GM21786 (cell line): ENCODE measurements around the gene SLC9A9.

Experiments
- ATAC-seq: cut with Tn5 transposase; IDR thresholded peaks from one replicate; pipeline ENCODE4 v1.9.1; 2021; ENCODE audit not compliant: unreplicated experiment

Gene SLC9A9

DNA sequence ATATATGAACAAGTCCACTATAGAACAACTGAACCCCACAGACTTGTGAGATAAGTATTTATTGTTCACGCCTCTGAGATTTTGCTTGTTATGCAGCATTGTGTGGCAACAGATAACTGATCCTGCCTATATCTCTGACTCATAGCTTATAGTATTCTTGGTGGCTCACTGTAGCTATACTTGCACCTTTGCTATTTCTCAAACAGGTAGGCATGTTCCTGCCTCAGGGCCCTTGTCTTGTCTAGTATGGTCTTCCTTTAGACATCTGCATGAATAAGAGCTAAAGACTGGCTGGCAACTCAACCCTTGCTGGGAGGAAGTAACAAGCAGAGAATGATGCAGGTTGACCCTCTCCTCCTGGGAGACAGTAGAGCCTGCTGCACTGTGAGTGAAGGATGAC is 472.6 kb downstream of the SLC9A9 start:
- no peak for ATAC-seq

DNA sequence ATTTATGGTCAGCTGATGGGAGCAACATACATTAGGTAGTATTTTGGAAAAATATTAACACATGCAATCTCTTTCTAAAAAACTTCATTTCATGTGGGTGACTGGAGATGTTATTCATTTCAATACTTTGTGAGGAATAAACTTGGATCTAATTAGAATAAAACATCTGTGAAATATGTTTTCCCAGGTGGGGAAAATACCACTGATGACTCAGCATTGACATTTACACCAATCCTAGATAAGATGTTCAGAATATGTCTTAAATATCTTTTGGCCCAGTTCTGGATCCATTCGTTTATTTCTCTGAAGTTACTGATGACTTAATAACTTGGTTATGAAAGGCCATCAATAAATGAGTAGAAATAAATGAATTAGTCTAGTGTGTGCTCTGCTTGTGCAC is 481.1 kb downstream of the SLC9A9 start:
- no peak for ATAC-seq

DNA sequence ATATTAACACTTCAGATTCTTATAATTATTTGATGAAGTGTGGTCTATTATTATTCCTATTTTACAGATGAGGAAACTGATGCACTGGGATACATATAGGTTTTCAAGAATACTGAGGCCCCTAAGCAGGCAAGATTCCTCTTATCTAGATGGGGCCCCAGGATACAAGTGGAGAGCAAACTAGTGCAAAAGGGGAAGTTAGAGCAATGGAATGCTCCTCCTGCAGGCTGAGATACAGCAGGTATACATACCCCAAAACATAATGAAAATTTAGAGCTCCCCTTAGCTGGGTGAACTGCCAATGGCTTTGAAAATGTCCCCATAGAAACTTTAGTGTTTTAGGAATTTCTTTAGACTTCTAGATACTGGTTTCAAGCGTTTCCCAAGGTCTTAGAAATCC is 481.6 kb downstream of the SLC9A9 start:
- no peak for ATAC-seq

DNA sequence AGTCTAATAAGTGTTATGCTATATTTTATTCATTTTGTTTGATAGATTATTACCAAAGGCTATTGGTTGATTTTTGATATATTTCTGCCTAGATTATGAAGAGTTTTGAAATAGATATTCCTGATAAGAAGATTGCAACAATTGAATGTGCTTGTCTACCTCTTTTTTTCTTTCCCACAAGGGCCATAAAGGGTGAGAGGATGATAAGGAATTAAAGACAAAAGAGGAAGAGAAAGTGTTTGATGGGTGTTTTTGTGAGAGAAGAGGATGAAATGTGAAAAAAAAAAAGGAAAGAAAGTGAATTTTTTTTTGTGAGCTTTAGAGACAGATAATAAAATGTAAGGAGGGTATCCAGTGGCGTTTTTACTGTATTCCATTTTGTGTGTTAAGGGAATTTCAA is 484.3 kb downstream of the SLC9A9 start:
- no peak for ATAC-seq

DNA sequence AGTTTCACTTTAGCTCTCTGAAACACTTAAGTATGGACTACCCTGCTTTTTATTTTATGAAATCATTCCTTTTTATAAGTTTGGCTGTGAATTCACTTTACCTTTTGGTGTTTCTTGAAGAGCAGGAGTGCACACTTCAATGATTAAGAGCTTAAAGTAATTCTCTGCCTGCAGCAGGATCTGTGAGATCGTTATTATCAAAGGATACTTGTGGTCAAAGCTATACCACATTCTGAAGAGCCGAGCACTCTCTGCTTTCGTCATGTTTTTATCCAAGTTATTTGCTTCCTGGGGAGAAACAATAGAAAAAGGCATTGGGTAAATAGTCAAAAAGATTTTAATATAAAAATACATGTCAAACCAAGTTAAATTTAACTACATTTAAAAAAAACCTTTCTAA is 485.0 kb downstream of the SLC9A9 start:
- no peak for ATAC-seq

DNA sequence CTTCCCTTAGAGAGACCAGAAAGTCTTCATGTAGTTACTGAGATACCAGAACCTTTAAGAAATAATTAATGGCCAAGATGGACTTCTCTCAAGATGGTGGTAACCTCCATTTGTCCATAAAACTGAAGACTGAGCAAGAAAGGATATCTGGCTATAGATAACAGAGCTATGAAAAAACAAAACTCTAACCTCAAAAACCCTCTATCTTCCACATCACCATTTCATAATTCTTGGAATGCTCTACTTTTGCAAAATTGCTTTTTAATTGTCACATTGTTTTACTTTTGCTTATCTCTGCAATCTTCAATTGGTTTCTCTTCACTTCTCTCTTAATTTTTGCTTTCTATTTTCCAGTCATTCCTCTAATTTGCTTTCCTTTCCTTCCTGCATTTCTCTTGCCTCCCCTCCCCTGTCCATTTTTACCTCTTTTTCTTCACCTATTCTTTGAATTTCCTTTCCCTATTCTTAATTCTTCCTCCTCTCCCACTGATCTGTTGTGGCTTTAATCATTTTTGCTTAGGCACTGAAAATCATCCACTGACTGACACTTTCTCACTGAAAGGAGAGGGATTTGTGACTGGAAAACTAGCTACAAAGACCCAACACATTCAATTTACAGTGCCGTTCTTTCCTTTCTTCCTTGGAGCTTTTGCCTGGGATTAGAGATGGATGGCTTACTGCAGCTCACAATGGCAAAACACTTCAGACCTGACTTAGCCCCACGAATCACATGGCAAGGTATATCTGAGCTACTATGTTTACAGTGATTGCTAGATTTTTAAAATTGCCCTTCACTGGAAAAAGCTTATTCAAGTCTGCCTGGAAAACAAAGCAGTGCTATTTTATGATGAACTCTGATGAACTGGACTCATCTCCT is 485.9 kb downstream of the SLC9A9 start:
- no peak for ATAC-seq

DNA sequence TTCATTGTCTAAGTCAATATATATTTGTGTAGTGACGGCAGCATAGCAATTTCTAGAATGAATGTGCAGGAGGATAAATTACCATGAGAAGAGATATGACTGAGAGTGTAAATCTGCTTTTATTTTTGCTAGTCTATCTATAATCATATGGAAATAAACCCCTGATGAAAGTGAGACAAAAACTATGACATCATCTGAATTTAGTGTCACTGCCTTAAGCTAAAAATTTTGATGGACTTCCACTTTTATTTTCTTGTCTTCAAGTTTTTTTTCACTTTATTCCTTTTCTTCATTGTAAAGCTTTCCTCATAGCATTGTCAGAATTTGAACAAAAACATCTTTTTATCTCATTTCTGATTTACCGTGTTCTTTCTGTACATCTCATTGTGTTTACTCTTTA is 486.7 kb downstream of the SLC9A9 start:
- no peak for ATAC-seq

DNA sequence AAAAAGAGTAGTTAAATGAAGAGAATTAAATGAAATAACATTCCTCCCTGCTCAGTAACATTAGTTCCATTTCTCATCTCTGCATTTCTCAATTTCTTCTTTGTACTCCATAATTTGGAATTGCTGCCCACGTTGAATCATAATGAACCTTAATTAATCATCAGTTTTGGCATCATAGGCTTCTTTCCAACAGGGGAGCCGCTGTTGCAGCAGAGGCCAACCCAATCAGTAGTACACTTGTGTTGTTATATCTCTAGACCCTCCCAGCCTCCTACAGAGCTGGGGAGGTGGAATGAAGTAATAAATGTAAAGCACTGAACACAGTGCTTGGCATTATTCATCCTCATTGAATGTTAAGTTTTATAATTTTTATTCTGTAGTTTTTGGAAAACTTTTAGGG is 488.0 kb downstream of the SLC9A9 start:
- no peak for ATAC-seq

DNA sequence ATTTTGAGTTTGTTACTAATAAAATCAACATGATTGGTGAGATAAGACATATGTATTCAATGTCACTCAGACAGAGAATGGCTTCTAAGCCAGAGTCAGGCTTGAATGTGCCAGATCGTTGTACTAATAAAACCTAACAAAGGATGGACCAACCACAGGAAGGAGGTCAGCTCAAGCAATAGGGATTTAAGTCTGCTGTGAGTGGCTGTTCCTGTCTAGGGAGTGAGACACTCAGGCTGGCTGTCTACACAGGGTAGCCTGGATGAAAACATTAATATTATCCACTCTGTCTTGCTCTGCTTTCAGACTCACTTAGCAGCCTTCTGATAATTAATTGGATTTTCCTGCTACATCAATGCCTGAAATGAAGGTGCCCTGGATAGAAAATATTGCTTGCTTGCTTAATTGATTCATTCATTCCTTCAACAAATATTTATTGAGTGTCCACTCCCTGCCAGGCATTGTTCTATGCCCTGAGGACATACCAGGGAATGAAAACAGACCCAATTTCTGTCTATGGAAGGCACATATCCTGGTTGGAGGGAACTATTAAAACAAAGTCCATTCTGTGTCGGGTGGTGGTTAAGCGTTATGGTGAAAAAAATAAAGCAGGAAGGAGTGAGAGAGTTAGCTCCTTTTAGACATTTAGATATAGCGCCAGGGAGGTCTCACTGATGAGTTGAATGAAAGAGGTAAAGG is 489.3 kb downstream of the SLC9A9 start:
- ATAC-seq = no peak

DNA sequence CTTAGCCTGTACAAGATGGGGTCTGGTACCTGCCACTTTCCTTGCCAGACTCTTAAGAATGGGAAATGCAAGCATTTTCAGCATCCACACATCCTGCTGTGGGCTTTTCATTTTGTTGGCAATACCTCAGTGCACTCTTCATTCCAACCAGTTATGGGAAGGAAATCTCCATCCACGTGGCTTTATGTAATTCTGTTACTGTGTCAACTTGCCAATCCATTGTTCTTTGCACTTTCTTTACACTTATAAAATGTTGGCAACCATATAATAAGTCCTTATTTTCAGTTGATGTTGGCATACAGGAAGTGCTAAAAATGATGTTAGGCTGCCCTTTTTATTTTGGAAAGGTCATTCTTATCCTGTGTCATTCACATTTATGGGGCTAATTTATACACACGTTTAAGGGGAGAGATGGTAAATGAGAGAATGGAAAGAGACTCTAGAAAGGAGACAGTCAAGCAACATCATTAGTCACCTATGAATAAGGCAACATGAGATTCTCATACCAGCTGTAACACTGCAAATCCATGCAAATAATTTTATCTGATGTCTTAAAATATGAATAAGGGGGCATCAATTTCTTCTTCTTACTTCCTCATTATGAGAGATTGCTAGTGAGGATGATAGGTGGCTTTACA is 490.0 kb downstream of the SLC9A9 start:
- no peak for ATAC-seq

DNA sequence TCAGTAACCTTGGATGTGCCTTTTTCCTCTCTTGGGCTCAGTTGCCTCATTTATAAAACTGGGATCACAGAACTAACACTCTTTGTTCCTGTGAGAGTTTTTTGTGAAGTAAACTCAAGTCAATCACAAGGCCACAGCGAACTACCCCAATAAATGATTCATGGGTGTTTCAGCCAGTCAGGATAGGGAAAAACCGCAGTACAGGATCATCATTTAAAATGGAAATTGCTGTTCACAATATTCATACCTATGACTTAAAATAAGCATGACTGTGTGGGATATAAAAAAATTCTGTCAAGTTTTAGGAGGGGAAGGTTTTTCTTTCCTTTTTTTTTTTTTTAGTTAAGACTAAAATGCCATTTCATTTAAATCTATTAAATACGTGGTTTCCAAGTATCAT is 490.6 kb downstream of the SLC9A9 start:
- no peak for ATAC-seq

DNA sequence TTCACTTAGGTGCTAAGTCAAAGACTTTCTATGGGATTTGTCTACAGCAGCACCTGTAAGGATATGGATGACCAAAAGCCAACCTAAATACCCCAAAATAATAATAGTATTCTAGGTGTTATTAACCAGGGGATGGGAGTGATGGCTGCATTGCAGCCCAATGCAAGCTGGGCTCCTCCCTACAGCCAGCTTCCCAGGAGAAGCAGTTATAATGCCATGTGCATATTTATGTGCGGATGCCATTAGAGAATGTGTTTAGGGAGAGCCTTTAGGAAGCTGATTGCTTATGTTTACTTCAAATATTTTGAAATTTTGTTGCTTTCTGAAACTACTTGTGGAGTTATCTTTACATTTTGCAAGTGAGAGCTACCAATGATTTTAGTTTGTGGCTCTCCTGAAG is 491.4 kb downstream of the SLC9A9 start:
- ATAC-seq = no peak

DNA sequence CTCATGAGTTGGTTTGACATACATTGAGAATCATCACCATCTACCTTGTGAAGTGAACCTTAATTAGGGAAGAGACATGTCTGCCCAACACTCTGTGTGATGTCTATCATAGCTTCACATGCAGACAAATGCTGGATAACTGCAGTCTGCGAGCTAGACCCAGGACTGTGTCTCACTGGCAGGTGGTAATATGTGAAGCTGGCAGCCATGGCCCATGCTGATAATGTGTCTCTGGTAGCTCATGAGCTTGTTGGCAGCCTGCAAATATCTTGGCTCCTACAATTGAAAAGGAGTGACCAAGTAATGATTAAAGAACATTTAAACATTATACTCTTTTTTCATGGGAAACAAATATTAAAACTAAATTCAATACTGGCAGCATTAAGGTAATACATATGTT is 493.9 kb downstream of the SLC9A9 start:
- ATAC-seq = no peak

DNA sequence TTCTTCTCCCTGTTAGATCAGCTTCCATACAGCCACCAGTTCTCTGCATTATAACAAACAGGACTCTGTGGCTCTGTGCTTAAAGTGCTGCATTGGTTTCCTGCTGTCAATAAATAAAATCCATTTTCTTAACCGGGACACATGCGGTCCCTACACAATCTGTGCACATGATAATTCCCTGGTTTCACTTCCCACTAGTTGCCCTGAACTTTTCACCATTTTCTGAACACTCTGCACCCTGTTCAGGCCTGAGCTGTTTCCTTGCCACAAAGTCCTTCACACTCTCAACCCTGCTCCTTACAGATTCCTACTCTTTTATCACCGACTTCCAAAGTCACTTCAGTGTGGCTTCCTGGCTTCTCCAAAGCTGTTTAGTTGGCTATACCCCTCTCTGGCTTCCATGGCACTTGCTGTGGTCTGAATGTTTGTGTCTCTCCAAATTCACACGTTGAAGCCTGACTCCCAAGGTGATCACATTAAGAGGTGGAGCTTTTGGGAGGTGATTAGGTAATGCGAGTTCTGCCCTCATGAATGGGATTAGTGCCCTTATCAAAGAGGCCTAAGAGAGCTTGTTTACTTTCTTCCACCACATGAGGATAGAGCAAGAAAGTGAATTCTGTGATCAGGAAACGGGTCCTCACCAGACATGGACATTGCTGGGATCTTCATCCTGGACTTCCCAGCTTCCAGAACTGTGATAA is 495.3 kb downstream of the SLC9A9 start:
- no peak for ATAC-seq

DNA sequence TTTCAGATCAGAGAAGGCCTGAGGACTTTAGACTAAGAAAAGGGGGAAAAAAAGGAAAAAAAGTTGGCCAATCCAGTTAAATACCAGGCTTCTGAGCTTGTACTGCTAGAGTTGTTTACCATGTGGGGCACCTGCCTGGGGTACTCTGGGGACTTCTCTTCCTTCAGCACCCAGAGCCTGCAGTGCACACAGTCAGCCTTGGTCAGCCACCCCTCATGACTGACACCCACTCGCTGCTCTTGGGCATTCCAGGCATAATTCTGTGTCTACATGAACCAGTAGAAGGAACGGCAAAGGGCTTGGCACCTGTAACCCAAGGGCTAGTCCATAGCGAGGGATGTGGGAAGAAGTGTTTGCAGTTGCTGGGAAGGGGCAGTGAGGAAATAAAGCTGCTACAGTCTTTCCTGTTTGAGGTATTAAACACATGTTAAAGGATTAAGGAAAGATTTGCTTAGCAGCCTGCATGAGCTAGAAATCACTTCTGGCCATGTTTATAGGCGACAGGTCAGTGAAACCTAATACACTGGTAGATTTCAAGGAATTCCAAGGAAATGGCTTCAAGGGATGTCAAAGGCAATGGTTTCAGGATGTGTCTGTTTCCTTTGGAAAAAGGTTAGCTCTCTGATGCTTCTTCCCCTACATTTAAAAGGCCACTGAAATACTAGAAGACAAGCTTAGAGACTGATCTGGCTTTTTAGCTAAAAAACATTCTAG is 496.2 kb downstream of the SLC9A9 start:
- ATAC-seq = no peak

DNA sequence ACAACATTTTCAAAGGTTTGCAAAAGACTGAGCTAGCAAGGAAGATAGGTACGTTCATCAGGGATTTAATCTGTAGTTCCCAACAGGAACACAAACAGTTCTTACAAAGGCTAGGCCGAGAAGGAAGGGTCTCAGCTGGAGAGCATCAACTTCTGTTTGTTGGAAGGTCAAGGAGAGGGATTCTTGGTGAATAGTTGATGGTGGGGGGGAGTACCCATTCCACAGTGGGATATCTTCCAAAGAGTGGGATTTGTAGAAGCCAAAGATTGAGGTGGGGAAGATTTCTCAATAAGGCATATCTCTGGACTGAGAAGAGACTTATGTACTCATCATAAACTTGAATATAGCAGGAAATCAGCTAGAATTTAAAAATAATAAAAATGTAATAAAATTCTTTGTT is 496.9 kb downstream of the SLC9A9 start:
- no peak for ATAC-seq

DNA sequence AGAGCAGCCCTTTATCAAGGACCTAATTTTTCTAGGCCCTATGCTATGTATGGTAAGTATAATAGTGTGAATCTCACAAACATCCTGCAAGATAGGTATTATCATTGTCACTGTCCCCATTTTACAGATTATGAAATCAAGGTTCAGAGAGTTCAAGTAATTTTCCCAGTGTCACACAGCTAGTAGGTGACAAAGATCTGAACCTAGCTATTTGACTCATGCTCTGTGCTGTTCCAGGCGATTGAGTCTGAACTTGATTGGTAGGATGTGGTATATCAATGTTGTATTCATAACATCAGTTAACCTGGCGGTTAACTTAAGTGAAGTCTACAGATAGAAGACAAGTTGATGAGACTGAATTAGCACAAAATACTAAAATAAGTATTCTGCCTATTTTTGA is 498.8 kb downstream of the SLC9A9 start:
- no peak for ATAC-seq

DNA sequence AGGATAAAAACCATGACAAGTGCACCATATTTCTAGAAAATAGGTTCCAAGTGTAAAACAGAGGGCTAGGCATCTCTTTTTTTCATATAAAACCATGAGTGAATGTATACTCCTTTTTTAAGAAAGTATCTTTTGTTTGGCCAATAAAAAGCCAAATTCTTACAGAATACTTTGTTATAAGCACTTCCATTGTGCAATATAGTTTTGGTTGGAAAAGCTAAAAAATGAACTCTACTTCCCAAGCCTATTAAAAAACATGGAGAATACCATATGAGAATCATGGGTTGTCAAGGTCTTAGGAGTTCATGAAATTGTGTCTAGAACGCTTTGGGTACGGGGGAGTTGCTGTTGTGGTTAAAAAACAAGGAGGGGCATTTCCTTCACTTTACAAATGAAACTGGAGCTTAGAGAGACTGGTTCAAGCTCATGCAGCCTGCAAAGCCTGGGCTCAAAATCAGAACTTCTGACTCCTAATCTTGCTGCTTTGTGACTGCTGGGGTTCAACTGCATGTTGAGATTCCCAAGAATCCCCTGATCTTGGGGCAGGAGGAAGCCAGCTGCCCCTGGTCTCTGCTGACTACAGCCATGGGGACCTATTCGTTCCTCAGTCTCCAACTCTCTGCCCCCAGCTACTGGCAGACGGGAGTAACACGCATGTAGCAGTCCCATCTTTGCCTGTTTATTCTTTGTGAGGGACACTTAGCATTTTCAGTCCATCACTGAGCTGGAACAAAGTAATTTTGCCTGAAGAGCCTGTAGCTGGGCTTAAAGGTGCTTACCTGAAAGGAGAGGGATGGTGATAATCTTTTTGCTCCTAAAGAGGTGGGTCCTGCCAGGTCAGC is 499.6 kb downstream of the SLC9A9 start:
- ATAC-seq = no peak

DNA sequence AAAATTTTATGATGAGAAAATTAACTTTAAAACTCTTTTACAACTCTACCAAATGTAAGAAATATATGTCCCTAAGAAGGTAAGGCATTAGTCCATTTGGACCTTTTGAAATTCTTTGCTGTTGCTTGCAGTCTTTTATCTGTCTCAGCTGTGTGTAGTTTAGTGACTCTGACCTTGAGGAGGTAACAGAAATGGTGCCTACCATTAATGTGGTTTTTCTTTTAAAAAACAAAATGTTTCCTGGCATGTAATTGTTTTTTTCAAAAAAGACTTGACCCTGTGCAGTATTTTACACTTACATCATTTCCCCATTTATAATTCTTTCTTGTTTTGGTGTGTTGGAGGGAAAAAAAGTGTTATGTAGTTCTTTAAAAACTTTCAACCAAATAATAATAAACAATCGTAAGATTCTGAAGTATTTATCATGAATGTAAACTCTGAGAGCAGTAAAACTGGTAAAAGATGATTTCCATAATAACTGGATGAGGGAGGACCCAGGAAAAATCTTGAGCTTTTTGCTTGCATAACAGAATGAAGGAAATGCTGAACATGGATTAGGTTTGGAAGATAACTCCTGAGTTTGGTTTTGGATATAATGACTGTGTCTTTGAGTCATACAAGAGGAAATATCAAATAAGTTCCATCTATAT is 503.6 kb downstream of the SLC9A9 start:
- ATAC-seq = no peak
